BJ (cell line): Measurements from ENCODE around the gene GRIK1. TPM values are rescaled to one million over a fixed set of nuclear protein-coding genes. Genes with fewer than 3 reads are reported as not detected.

ENCODE experiments used
- CTCF ChIA-PET: fragments of 350-600 bp; formaldehyde crosslinking; extraction: SDS; loops from one replicate; lab custom pipeline; 2021; ENCODE audit warnings: antibody characterized with exemption, inconsistent platforms; lab: Yijun Ruan, JAX
- POLR2A ChIA-PET: fragments of 300-600 bp; sonication (Branson Sonifier 250); formaldehyde crosslinking; extraction: SDS; loops from one replicate; lab custom pipeline; 2021; ENCODE audit warnings: antibody characterized with exemption; lab: Charles Lee
- DNase-seq: peaks from one replicate; pipeline ENCODE4 v3.0.0-alpha.2; 2011; ENCODE audit warnings: low read depth
- H3K27me3 ChIP-seq: 2 replicates; pipeline ENCODE4 v1.6.0; 2011; ENCODE audit warnings: low read length; ENCODE audit not compliant: control insufficient read depth, insufficient read depth
- H3K36me3 ChIP-seq: 2 replicates; pipeline ENCODE4 v1.5.1; 2011; ENCODE audit warnings: low read length; ENCODE audit not compliant: control insufficient read depth, insufficient read depth
- H3K4me3 ChIP-seq: 2 replicates; pipeline ENCODE4 v1.5.1; 2011; ENCODE audit warnings: low read depth, mild to moderate bottlenecking, control low read depth, low read length
- CTCF ChIP-seq: IDR thresholded peaks from 2 replicates; pipeline ENCODE4 v1.5.1; 2011; ENCODE audit warnings: low read depth, mild to moderate bottlenecking, control low read depth, inconsistent platforms, low read length, moderate library complexity; ENCODE audit not compliant: insufficient read depth
- polyA plus RNA-seq: library from polyadenylated mRNA; depleted of rRNA; stranded (reverse); fragments of >200 nt; gene quantifications from 2 replicates; pipeline ENCODE4 v1.2.3, GENCODE V29; 2011

GRIK1 gene
- polyA plus RNA-seq, 1 experiment, result 0.04 TPM

- Histone ChIP-seq H3K27me3 (no peaks in the 10 kb centered on the region), H3K36me3 (no peaks in the 10 kb centered on the region), H3K4me3 (no peak overlapping the region)
- ChIA-PET POLR2A (no interaction called here), CTCF (no interaction called here)
- TF ChIP-seq CTCF, result no peak
- no peak for DNase-seq
These were observed 426.3 kb downstream of the GRIK1 start for GRCh38 chr21:29513535-29513934.

DNA sequence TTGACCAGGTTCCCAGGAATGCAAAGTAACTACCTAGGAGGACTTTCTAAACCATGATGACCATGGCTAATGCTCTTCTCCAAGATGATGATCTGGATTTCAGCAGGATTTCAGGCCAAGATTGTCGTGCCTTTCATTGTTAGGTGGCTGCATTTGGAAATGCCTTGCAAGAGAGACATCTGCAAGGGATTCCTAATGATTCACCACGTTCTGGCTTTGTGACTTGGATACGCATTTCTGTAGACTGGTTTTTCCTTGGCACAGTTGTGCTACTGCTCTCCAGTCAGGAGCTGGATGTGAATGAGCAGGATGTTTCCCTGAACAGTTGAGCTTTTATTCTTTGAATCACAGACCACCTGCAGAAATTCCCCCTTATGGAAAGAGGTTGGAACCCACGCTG, 428.7 kb downstream of the GRIK1 start:
- no peak overlapping the region for H3K4me3 ChIP-seq
- ChIA-PET POLR2A (no interaction called here), CTCF (interaction anchor here (2.1 kb wide), 1 partner anchor 8 kb away, joined by 4 read pairs; no protein-coding TSS in a partner anchor)
- H3K36me3 ChIP-seq, result no peaks in the 10 kb centered on the region
- no peaks in the 10 kb centered on the region for H3K27me3 ChIP-seq
- DNase-seq, result no peak
- TF ChIP-seq CTCF, result no peak

- TF ChIP-seq CTCF, result no peak
- Histone ChIP-seq H3K27me3 (no peaks in the 10 kb centered on the region), H3K36me3 (no peaks in the 10 kb centered on the region), H3K4me3 (no peak overlapping the region)
- ChIA-PET CTCF (no interaction called here), POLR2A (no interaction called here)
- no peak for DNase-seq
These were observed 430.7 kb downstream of the GRIK1 start for GRCh38 chr21:29509121-29509520.

DNA sequence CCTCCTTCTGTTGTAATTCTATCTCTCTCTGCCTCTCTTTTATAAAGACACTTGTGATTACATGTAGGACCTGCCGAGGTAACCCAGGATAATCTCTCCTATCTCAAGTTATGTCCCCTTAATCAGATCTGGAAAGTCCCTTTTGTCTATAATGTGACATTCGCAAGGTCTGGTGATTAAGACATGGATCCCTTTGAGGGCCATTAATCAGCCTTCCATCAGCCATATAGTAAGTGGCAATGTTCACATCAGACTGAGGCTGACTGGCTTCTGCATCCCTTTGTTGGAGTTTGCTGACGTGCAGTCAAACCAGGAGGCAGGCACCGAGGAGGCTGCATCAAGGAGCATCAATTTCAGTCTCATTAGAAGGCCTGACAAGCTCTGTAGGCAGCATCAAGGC, 431.5 kb downstream of the GRIK1 start:
- H3K4me3 ChIP-seq, result no peak overlapping the region
- POLR2A ChIA-PET, result no interaction called here
- H3K36me3 ChIP-seq, result no peaks in the 10 kb centered on the region
- TF ChIP-seq CTCF, result no peak
- no peak for DNase-seq
- CTCF ChIA-PET, result no interaction called here
- H3K27me3 ChIP-seq, result no peaks in the 10 kb centered on the region

- ChIA-PET CTCF (no interaction called here), POLR2A (no interaction called here)
- Histone ChIP-seq H3K4me3 (no peak overlapping the region), H3K36me3 (no peaks in the 10 kb centered on the region), H3K27me3 (no peaks in the 10 kb centered on the region)
- DNase-seq, result no peak
- TF ChIP-seq CTCF, result no peak
These were observed 432.8 kb downstream of the GRIK1 start for GRCh38 chr21:29506947-29507346.
